Naive thymus-derived CD8-positive, alpha-beta T cell (primary cell): Measurements from ENCODE around the gene FAM53B. TPM values are rescaled to one million over a fixed set of nuclear protein-coding genes. Genes with fewer than 3 reads are reported as not detected.

Source experiments
- ATAC-seq, 2 donors: fragments of 150-1000 bp; cut with Tn5 transposase in 1 of 2; sonication (Bioruptor Pico), chemical (Tn5 transposase) in 1 of 2; 1 replicate in 1 of 2; 2 replicates in 1 of 2; pipeline ENCODE4 v1.10.0; 2021; ENCODE audit warnings: mild to moderate bottlenecking in 2 of 2, moderate library complexity in 2 of 2
- POLR2A ChIA-PET: fragments of 350-600 bp; sonication (Branson Sonifier 250); formaldehyde crosslinking; loops from one replicate; lab custom pipeline; 2021; ENCODE audit warnings: antibody characterized with exemption; lab: Charles Lee
- DNase-seq, 10 donors: peaks; one replicate each; pipeline versions ENCODE4 v3.0.0 to v3.0.0-alpha.2; 2020 to 2022
- H3K27ac Mint-ChIP-seq, 10 donors: one replicate each; pipeline ENCODE4 v1.8.0; 2020 to 2022; ENCODE audit warnings: mild to moderate bottlenecking in 10 of 10, mixed read lengths in 10 of 10, moderate library complexity in 4 of 10, inconsistent platforms in 1 of 10
- H3K27me3 Mint-ChIP-seq, 5 donors: one replicate each; pipeline ENCODE4 v1.8.0; 2021 to 2022; ENCODE audit warnings: mixed read lengths in 5 of 5
- H3K36me3 Mint-ChIP-seq, 3 donors: one replicate each; pipeline ENCODE4 v1.8.0; 2020 to 2022; ENCODE audit warnings: mixed read lengths in 3 of 3, mild to moderate bottlenecking in 2 of 3, inconsistent platforms in 1 of 3
- H3K4me1 Mint-ChIP-seq, 4 donors: one replicate each; pipeline ENCODE4 v1.8.0; 2021 to 2022; ENCODE audit warnings: mixed read lengths in 4 of 4
- H3K4me3 Mint-ChIP-seq, 10 donors: one replicate each; pipeline ENCODE4 v1.8.0; 2020 to 2022; ENCODE audit warnings: mild to moderate bottlenecking in 10 of 10, mixed read lengths in 10 of 10, moderate library complexity in 6 of 10, inconsistent platforms in 1 of 10
- H3K9me3 Mint-ChIP-seq, 9 donors: one replicate each; pipeline ENCODE4 v1.8.0; 2020 to 2022; ENCODE audit warnings: mixed read lengths in 9 of 9, mild to moderate bottlenecking in 3 of 9, inconsistent platforms in 1 of 9, moderate library complexity in 1 of 9
- polyA plus RNA-seq, 3 donors: library from polyadenylated mRNA; unstranded; fragments of 300-500 nt; fragmentation: Illumina TruSeq; gene quantifications; one replicate each; pipeline ENCODE4 v1.2.3, GENCODE V29; 2021
- total RNA-seq, 8 experiments: library from RNA in 2 of 8; stranded (reverse) in 2 of 8; gene quantifications; one replicate each; pipeline ENCODE4 v1.2.3 and lab custom pipeline; 2021 to 2026

FAM53B gene
- total and polyA plus RNA-seq, 5 experiments from 2014 or later = 2.4 to 23.2 (median 15.1) TPM

- POLR2A ChIA-PET = interaction anchor here (1.8 kb wide), 1 partner anchor 38 kb away, joined by 7 read pairs; no protein-coding TSS in a partner anchor
- DNase-seq (no peak), ATAC-seq (no peak)
- H3K36me3 Mint-ChIP-seq = peaks cover 0 to 14% (median 14%) of the 10 kb centered on the region in 3 donors
- H3K27ac Mint-ChIP-seq = peak overlapping the region in 3 of 10 donors; percentile 0 to 86 (median 39)
- H3K27me3 Mint-ChIP-seq = no peaks in the 10 kb centered on the region
- H3K4me1 Mint-ChIP-seq = peaks cover 56 to 96% (median 85%) of the 10 kb centered on the region in 4 donors
- peak overlapping the region in 2 of 10 donors; percentile 32 to 50 for H3K4me3 Mint-ChIP-seq
- H3K9me3 Mint-ChIP-seq = no peaks in the 10 kb centered on the region
Measured at GRCh38 chr10:124681091-124681490, 63.1 kb downstream of the FAM53B start.

- POLR2A ChIA-PET = interaction anchor here (0.9 to 1.8 kb wide), 3 partner anchors 9 to 38 kb away, joined by 3 to 7 read pairs (median 6); no protein-coding TSS in a partner anchor
- DNase-seq (no peak), ATAC-seq (no peak)
- H3K27ac Mint-ChIP-seq = peak overlapping the region in 5 of 10 donors; percentile 0 to 86 (median 52)
- no peaks in the 10 kb centered on the region for H3K9me3 Mint-ChIP-seq
- H3K27me3 Mint-ChIP-seq = no peaks in the 10 kb centered on the region
- peaks cover 0 to 14% (median 14%) of the 10 kb centered on the region in 3 donors for H3K36me3 Mint-ChIP-seq
- peak overlapping the region in 3 of 10 donors; percentile 2 to 50 (median 32) for H3K4me3 Mint-ChIP-seq
- peaks cover 54 to 96% (median 85%) of the 10 kb centered on the region in 4 donors for H3K4me1 Mint-ChIP-seq
Measured at GRCh38 chr10:124680675-124681074, 63.5 kb downstream of the FAM53B start.

- H3K27ac Mint-ChIP-seq = peak overlapping the region in 9 of 10 donors; percentile 61 to 94 (median 81)
- no peaks in the 10 kb centered on the region for H3K9me3 Mint-ChIP-seq
- peaks cover 0 to 14% (median 14%) of the 10 kb centered on the region in 3 donors for H3K36me3 Mint-ChIP-seq
- ATAC-seq (no peak), DNase-seq (no peak)
- no peaks in the 10 kb centered on the region for H3K27me3 Mint-ChIP-seq
- H3K4me3 Mint-ChIP-seq = peak overlapping the region; percentile 67 to 84 (median 77)
- POLR2A ChIA-PET = interaction anchor here (0.7 to 1.8 kb wide), 18 partner anchors 8 to 113 kb away, joined by 3 to 11 read pairs (median 5); partner anchors contain the start of gene EEF1AKMT2
- peaks cover 55 to 96% (median 85%) of the 10 kb centered on the region in 4 donors for H3K4me1 Mint-ChIP-seq
Measured at GRCh38 chr10:124679401-124679800, 64.8 kb downstream of the FAM53B start.

- Mint-ChIP-seq H3K27ac (peak overlapping the region; percentile 35 to 94 (median 83)), H3K27me3 (no peaks in the 10 kb centered on the region), H3K4me3 (peak overlapping the region; percentile 67 to 84 (median 77)), H3K4me1 (peaks cover 49 to 98% (median 84%) of the 10 kb centered on the region in 4 donors), H3K36me3 (peaks cover 0 to 14% (median 14%) of the 10 kb centered on the region in 3 donors), H3K9me3 (no peaks in the 10 kb centered on the region)
- POLR2A ChIA-PET = interaction anchor here (0.7 to 1.7 kb wide), 19 partner anchors 10 to 259 kb away, joined by 3 to 11 read pairs (median 4); partner anchors contain the start of gene EEF1AKMT2
- peak; percentile 90 to 93 for ATAC-seq
- peak in 9 of 10 donors; percentile 31 to 76 (median 52) for DNase-seq
Measured at GRCh38 chr10:124678557-124679240, 65.5 kb downstream of the FAM53B start.

- Mint-ChIP-seq H3K9me3 (no peaks in the 10 kb centered on the region), H3K4me1 (peaks cover 48 to 98% (median 84%) of the 10 kb centered on the region in 4 donors), H3K36me3 (peaks cover 0 to 14% (median 14%) of the 10 kb centered on the region in 3 donors), H3K27ac (peak overlapping the region; percentile 35 to 94 (median 80)), H3K4me3 (peak overlapping the region; percentile 67 to 84 (median 77)), H3K27me3 (no peaks in the 10 kb centered on the region)
- DNase-seq (no peak), ATAC-seq (peak in 1 of 2 donors; percentile 11)
- POLR2A ChIA-PET = interaction anchor here (0.8 to 7.9 kb wide), 15 partner anchors 8 to 260 kb away, joined by 3 to 48 read pairs (median 6); no protein-coding TSS in a partner anchor
Measured at GRCh38 chr10:124677749-124678556, 66.2 kb downstream of the FAM53B start.

GRCh38 chr10:124677293-124677699 is 66.9 kb downstream of the FAM53B start:
- DNase-seq (no peak), ATAC-seq (no peak)
- Mint-ChIP-seq H3K4me1 (peaks cover 54 to 98% (median 87%) of the 10 kb centered on the region in 4 donors), H3K9me3 (no peaks in the 10 kb centered on the region), H3K27ac (peak overlapping the region in 4 of 10 donors; percentile 14 to 87 (median 75)), H3K36me3 (peaks cover 0 to 14% (median 14%) of the 10 kb centered on the region in 3 donors), H3K4me3 (peak overlapping the region in 8 of 10 donors; percentile 12 to 84 (median 78)), H3K27me3 (no peaks in the 10 kb centered on the region)
- POLR2A ChIA-PET = interaction anchor here (1.0 to 7.9 kb wide), 6 partner anchors 9 to 41 kb away, joined by 3 to 48 read pairs (median 5); no protein-coding TSS in a partner anchor

GRCh38 chr10:124676416-124677062 is 67.6 kb downstream of the FAM53B start:
- POLR2A ChIA-PET = interaction anchor here (0.8 to 7.9 kb wide), 6 partner anchors 10 to 57 kb away, joined by 3 to 48 read pairs (median 5); no protein-coding TSS in a partner anchor
- H3K27ac Mint-ChIP-seq = peak overlapping the region in 7 of 10 donors; percentile 30 to 86 (median 62)
- no peak for DNase-seq
- peaks cover 0 to 12% (median 12%) of the 10 kb centered on the region in 3 donors for H3K36me3 Mint-ChIP-seq
- no peaks in the 10 kb centered on the region for H3K9me3 Mint-ChIP-seq
- peak overlapping the region in 7 of 10 donors; percentile 12 to 80 (median 58) for H3K4me3 Mint-ChIP-seq
- H3K4me1 Mint-ChIP-seq = peaks cover 60 to 100% (median 95%) of the 10 kb centered on the region in 4 donors
- no peaks in the 10 kb centered on the region for H3K27me3 Mint-ChIP-seq
- no peak for ATAC-seq

GRCh38 chr10:124675824-124676223 is 68.4 kb downstream of the FAM53B start:
- peaks cover 0 to 8% (median 6%) of the 10 kb centered on the region in 3 donors for H3K36me3 Mint-ChIP-seq
- no peaks in the 10 kb centered on the region for H3K27me3 Mint-ChIP-seq
- H3K4me3 Mint-ChIP-seq = peak overlapping the region in 8 of 10 donors; percentile 15 to 79 (median 49)
- DNase-seq (no peak), ATAC-seq (no peak)
- no peaks in the 10 kb centered on the region for H3K9me3 Mint-ChIP-seq
- peak overlapping the region in 8 of 10 donors; percentile 27 to 86 (median 68) for H3K27ac Mint-ChIP-seq
- H3K4me1 Mint-ChIP-seq = peaks cover 66 to 100% (median 99%) of the 10 kb centered on the region in 4 donors
- POLR2A ChIA-PET = interaction anchor here (0.8 to 7.9 kb wide), 6 partner anchors 10 to 57 kb away, joined by 3 to 48 read pairs (median 4); no protein-coding TSS in a partner anchor

- peaks cover 0 to 2% (median under 1%) of the 10 kb centered on the region in 3 donors for H3K36me3 Mint-ChIP-seq
- POLR2A ChIA-PET = interaction anchor here (0.8 to 7.9 kb wide), 8 partner anchors 11 to 62 kb away, joined by 3 to 48 read pairs (median 4); no protein-coding TSS in a partner anchor
- H3K9me3 Mint-ChIP-seq = no peaks in the 10 kb centered on the region
- H3K27me3 Mint-ChIP-seq = no peaks in the 10 kb centered on the region
- H3K4me1 Mint-ChIP-seq = peaks cover 66 to 100% (median 99%) of the 10 kb centered on the region in 4 donors
- no peak for ATAC-seq
- peak overlapping the region in 5 of 10 donors; percentile 28 to 79 (median 55) for H3K4me3 Mint-ChIP-seq
- H3K27ac Mint-ChIP-seq = peak overlapping the region in 6 of 10 donors; percentile 20 to 86 (median 72)
- no peak for DNase-seq
Measured at GRCh38 chr10:124675261-124675660, 68.9 kb downstream of the FAM53B start.

GRCh38 chr10:124674768-124675222 is 69.4 kb downstream of the FAM53B start:
- Mint-ChIP-seq H3K4me3 (peak overlapping the region in 6 of 10 donors; percentile 22 to 79 (median 50)), H3K4me1 (peaks cover 62 to 100% (median 98%) of the 10 kb centered on the region in 4 donors), H3K27me3 (no peaks in the 10 kb centered on the region), H3K36me3 (no peaks in the 10 kb centered on the region), H3K27ac (peak overlapping the region in 6 of 10 donors; percentile 25 to 86 (median 72)), H3K9me3 (no peaks in the 10 kb centered on the region)
- no peak for ATAC-seq
- no peak for DNase-seq
- POLR2A ChIA-PET = interaction anchor here (0.8 to 7.9 kb wide), 8 partner anchors 10 to 62 kb away, joined by 3 to 48 read pairs (median 4); no protein-coding TSS in a partner anchor

- peak in 1 of 2 donors; percentile 10 for ATAC-seq
- H3K4me1 Mint-ChIP-seq = peaks cover 48 to 95% (median 81%) of the 10 kb centered on the region in 4 donors
- POLR2A ChIA-PET = interaction anchor here (1.0 to 7.9 kb wide), 11 partner anchors 8 to 69 kb away, joined by 3 to 48 read pairs (median 5); no protein-coding TSS in a partner anchor
Measured at GRCh38 chr10:124672181-124672638, 72.0 kb downstream of the FAM53B start.

More at GRCh38 chr10:124672181-124672638, 72.0 kb downstream of the FAM53B start:
- H3K9me3 Mint-ChIP-seq = no peaks in the 10 kb centered on the region
- H3K4me3 Mint-ChIP-seq = peak overlapping the region in 9 of 10 donors; percentile 7 to 80 (median 72)
- no peaks in the 10 kb centered on the region for H3K36me3 Mint-ChIP-seq
- no peaks in the 10 kb centered on the region for H3K27me3 Mint-ChIP-seq
- no peak for DNase-seq
- peak overlapping the region in 7 of 10 donors; percentile 35 to 88 (median 62) for H3K27ac Mint-ChIP-seq
